Cardiac atrium fibroblast (primary cell): ENCODE measurements around the gene OR10A7. TPM values are rescaled to one million over a fixed set of nuclear protein-coding genes. Genes with fewer than 3 reads are reported as not detected.

Experiments used
- total RNA-seq: library from RNA; depleted of rRNA; stranded (reverse); fragments of >200 nt; gene quantifications from 2 replicates; pipeline ENCODE4 v1.2.3, GENCODE V29; 2015

Gene OR10A7
- total RNA-seq = not detected in 2 replicates

DNA sequence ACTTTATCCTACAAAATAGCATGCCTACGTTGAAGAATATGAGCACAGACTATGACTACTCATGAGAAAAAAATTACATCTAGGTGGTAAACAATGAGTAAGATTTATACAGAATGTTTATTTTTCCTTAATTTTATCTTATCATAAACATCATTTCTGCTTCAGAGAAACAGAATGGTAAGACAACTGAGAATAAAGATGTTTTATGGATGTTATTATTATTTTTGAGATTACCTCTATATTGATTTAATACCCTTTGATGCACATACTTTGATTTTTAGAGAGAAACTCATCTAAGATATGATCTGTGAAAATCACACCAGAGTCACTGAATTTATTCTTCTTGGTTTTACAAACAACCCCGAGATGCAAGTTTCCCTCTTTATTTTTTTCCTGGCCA is at the start of gene OR10A7:
OR10A7 (plus strand) TSS at position 301 of the 400 bp plus-strand sequence; CDS start at position 301, 0 bp downstream.

GRCh38 chr12:55244309-55244708 is 23.5 kb downstream of the OR10A7 start, which contains the start of gene OR6C74:
OR6C74 (plus strand) TSS chr12:55244609; CDS start chr12:55247288, 2,679 bp downstream.

Other genes with a start within 250 kb of the OR10A7 start
- gene TESPA1, start 236.3 kb upstream of the OR10A7 start, total RNA-seq = not detected in 2 replicates
- not detected in 2 replicates for gene NEUROD4, start 201.1 kb upstream of the OR10A7 start, total RNA-seq
- not detected in 2 replicates for gene OR9K2, start 94.6 kb upstream of the OR10A7 start, total RNA-seq
- not detected in 2 replicates for gene OR6C74, start 23.6 kb downstream of the OR10A7 start, total RNA-seq
- gene OR6C6, start 75.5 kb downstream of the OR10A7 start, total RNA-seq = not detected in 2 replicates
- not detected in 2 replicates for gene OR6C1, start 93.3 kb downstream of the OR10A7 start, total RNA-seq
- not detected in 2 replicates for gene OR6C3, start 109.7 kb downstream of the OR10A7 start, total RNA-seq
- gene OR6C75, start 141.9 kb downstream of the OR10A7 start, total RNA-seq = not detected in 2 replicates
- not detected in 2 replicates for gene OR6C65, start 179.5 kb downstream of the OR10A7 start, total RNA-seq
- gene OR6C76, start 205.2 kb downstream of the OR10A7 start, total RNA-seq = not detected in 2 replicates
- gene OR6C2, start 223.1 kb downstream of the OR10A7 start, total RNA-seq = not detected in 2 replicates
- gene OR6C70, start 249.1 kb downstream of the OR10A7 start, total RNA-seq = not detected in 2 replicates